GM12872 (cell line): ENCODE measurements around the gene CASKIN1.

Experiments used
- CTCF ChIP-seq: IDR thresholded peaks from 3 replicates; pipeline ENCODE4 v1.5.1; 2011; ENCODE audit warnings: low read depth, mild to moderate bottlenecking, low read length, moderate library complexity; ENCODE audit not compliant: insufficient read depth

Gene CASKIN1

GRCh38 chr16:2198283-2198682, 1.9 kb upstream of the CASKIN1 start:
- TF ChIP-seq CTCF = no peak

GRCh38 chr16:2197765-2198164, 1.4 kb upstream of the CASKIN1 start:
- no peak for TF ChIP-seq CTCF

GRCh38 chr16:2196981-2197511, 641 bp upstream of the CASKIN1 start:
- no peak for TF ChIP-seq CTCF

- TF ChIP-seq CTCF = no peak
Observed at GRCh38 chr16:2195322-2196161, 863 bp downstream of the CASKIN1 start.

- TF ChIP-seq CTCF = peak; percentile 67
Observed at GRCh38 chr16:2194852-2195321, 1.5 kb downstream of the CASKIN1 start.

- no peak for TF ChIP-seq CTCF
Observed at GRCh38 chr16:2194166-2194834, 2.1 kb downstream of the CASKIN1 start.

- no peak for TF ChIP-seq CTCF
Observed at GRCh38 chr16:2191446-2191706, 5.0 kb downstream of the CASKIN1 start.
